ENCODE measurements around the gene WAPL.

The WAPL gene

DNA sequence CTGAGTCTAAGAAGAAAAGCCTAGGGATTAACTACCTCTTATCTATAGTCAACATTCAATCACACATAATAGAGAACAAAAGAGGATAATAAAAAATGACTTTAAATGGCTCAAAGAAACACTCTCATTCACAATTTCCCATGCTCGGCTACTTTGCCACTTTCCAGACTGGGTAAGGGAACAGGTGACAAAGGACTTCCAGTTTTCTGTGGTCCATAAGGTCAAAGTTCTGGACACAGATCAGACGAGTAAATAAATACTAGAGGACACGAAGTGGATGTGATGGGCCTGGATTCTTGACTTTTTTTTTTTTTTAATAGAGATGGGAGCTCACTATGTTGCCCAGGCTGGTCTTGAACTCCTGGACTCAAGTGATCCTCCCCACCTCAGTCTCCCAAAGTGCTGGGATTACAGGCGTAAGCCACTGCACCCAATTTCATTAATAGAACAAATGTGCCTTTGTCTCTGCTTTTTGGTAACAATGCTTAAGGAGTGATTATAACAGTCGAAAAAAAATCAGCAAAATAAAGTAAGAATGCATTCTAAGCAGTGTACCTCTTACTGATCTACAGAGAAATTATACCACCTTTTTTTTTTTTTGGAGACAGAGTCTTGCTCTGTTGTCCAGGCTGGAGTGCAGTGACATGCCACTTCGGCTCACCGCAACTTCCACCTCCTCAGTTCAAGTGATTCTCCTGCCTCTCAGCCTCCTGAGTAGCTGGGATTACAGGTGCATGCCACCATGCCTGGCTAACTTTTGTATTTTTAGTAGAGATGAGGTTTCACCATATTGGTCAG lies 70.6 kb downstream of the WAPL start:
- DNase-seq = no peak

DNA sequence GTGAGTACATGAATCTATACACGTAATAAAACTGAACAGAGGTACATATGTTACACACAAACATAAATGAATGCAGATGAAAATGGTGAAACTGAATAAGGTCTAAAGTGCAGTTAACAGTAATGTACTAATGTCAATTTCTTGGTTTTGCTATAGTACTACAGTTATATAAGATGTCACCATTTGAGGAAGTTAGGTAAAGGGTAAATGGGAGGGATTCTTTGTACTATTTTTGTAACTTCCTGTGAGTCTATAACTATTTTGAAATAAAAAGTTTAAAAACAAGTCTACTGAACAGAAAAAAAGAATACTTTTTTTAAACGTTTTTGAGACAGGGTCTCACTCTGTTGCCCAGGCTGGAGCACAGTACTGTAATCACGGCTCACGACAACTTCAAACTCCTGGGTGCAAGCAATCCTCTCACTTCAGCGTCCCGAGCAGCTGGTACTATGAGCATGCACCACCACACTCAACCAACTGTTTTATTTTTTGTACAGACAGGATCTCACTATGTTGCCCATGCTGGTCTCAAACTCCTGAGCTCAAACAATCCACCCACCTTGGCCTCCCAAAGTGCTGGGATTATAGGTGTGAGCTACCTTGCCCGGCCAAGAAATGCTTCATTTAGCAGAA lies 71.5 kb downstream of the WAPL start:
- DNase-seq = no peak

DNA sequence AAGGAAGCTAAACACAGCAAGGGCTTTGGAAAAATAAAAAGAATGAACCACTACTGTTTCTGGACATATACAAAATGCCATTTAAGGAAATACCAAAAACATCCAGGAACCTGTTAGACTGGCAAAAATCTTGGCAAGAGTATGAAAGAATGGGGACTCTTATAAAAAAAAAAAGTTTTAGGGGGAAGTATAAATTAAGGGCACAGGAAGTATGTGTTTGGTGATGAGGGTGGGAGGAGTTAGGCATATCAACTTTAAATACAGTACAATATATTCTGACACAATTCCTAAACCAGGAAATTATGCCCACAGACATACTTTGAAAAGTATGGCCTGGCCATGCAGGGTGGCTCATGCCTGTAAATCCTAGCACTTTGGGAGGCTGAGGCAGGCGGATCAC lies 74.2 kb downstream of the WAPL start:
- DNase-seq = no peak

DNA sequence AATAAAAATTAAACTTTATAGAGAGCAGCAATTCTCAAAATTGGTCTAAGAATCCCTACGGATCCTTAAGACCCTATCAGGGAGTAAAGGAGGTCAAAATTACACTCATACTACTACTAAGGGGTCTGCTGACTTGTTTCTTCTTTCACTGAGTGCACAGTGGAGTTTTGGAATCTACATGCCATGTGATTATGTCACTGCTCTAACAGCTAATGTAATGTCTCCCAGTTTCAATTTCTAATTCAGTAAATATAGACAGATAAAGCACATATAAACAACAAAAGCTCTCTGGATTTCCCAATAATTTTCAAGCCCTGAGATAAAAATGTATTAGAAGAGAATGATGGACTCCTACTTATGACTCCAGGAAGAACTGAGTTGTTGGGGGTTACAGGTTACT lies 74.6 kb downstream of the WAPL start:
- no peak for DNase-seq

DNA sequence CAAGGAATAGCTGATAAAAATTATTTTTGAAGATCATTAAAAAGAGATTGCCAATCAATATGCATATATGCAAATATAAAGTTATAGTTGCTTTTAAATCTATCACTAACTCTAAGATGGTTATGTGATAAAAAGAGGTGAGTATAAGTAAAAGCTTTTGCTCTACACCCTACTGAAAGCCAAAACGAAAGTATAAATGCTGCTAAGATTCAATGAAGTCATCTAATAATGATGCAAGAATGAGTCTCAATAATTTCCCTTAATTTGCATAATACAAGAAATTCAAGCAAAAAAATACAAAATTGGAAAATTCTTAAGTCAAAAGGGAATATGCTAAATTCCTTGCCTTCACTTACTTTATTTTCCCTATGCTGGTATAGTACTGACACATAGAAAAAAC lies 75.2 kb downstream of the WAPL start:
- DNase-seq = no peak

DNA sequence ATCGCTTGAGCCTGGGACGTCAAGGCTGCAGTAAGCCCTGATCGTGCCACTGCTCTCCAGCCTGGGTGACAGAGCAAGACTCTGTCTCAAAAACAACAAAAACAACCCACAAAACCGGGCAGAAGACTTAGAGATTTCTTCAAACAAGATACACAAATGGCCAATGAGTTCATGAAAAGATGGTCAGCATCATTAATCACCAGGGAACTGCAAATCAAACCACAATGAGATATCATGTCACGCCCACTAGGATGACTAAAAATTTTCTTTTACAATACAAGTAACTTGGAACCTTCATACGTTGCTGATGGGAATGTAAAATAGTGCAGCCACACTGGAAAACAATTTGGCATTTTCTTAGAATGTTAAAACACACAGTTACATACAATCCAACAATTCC lies 77.7 kb downstream of the WAPL start:
- no peak for DNase-seq

DNA sequence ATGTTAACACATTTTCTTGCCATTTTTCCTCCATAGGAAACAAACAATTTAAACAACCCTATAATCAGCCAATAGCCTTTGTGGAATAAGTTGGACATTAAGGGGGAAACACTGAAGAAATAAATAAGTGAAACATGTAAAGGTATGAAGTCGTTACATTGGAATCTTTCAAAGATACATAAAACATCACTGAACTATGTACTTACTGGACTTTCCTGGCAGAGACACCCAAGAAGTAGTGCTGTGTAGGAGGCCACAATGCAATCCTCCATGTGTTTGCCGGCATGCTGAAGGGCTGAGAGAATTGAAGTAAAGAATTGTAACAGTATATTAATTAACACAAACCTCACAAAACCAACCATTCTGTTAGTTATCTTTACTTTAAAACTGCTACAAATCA lies 78.5 kb downstream of the WAPL start:
- no peak for DNase-seq

DNA sequence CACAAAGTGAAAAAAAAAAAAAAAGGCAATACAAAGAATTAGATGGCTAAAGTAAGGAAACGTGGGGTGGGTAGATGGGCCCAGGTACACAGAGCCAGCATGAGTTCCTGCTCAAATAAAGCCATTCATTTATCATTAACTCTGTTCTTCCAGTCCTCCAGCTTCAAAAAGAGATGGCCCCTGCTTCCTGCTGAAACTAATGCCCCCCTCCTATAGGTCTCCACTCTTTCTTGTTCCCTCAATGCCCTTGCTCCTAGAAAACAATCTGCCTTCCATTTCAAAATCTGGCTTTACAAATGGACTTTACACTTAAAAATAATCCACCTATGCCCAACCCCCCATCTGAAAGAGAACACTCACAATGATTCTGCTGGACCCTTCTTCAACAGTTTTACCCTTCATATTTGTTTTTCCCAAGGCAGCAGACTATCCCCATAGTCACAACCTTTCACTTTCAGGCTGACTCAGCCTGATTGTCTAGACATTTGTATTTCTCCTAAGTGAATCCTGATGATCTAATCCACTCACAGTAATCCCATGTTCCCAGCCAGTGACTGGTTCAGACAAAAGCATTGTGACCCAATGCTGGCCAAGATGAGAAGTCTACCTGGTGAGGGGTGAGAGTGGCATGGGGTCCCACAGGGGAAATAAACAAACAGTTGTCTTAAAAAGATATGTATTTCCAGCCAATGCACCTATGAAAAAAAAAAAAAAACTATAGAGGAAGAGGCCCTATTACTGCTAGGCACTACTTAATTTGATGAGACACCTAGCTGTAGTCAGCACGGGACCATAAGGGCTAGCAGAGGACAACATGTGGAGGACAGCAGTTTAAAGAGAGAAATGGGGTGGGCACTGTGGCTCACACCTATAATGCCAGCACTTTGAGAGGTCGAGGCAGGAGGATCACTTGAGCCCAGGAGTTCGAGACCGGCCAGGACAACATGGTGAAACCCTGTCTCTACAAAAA lies 80.4 kb downstream of the WAPL start:
- DNase-seq = no peak

DNA sequence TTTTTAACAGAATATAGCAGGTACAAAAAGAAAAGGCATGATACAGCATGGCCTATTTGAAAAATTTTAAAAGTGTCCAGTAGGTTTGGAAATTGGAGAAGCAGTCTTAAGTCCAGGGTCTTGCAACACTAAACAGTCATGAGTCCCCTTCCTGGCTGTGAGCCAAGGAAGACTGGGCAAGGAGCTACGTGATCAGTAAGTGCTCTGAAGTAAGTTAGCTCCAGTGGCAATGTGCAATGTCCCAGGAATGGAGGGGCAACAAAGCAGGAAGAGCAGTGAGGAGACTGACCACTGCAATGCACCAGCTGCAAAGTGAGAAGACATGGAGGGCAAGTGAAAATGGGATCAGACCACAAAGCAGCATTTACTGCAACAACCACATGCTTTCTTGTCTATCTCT lies 82.0 kb downstream of the WAPL start:
- DNase-seq = no peak

DNA sequence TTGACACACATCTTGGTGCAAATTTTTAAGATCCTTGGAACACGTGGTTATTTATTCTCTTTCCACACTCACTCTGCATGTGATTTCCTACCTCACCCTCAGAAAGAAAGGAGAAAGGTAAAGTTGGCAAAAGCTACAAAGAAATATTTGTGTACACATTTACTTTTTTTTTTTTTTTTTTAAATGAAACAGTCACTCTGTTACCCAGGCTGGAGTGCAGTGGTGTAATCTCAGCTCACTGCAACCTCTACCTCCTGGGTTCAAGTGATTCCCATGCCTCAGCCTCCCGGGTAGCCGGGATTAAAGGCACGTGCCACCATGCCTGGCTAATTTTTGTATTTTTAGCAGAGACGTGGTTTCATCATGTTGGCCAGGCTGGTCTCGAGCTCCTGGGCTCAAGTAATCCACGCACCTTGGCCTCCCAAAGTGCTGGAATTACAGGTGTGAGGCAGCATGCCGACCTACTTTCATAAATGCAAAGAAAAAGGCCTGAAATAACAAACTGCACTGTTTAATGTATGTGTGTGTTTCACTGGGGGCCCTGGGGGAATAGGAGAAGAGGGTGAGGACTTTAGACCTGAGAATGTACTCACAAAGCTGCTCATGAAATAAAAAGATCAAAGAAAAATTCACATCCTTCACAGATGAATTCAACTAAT lies 83.4 kb downstream of the WAPL start:
- DNase-seq = no peak

DNA sequence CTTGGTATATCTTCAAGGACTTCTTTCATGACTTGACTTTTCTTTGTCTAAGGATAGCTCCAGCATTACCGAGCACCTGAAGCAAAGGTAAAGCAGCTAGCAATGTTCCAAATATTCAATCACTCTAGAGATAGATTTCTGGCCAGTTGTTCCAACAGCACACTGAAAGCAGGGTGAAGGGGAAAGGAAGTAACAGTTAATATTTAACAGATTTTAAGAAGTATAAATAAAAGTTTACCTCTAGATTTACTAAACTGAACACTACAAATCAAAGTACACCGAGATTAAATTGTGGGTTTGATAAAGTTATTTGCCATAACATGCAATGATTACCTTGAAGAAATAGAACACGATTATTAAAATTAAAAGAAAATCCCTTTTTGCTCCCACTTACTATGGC lies 84.1 kb downstream of the WAPL start:
- no peak for DNase-seq

DNA sequence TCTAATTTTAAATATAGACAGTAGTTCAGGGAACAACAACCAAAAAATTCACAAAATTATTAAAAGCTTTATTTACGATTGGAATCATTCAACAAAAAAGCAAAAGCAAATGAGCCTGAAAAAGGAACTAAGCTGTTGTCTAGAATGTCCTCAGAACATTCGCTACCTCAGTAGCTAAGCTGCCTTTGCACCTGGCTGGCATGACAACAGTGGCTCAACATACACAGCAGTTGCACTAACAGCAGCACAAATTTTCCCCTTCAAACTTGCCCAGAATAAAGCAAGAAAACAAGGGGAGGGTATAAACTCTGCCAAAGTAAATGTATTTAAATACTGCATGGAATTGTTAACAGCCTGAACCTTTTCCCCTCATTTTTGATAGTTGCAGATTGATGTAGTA lies 84.6 kb downstream of the WAPL start:
- no peak for DNase-seq

DNA sequence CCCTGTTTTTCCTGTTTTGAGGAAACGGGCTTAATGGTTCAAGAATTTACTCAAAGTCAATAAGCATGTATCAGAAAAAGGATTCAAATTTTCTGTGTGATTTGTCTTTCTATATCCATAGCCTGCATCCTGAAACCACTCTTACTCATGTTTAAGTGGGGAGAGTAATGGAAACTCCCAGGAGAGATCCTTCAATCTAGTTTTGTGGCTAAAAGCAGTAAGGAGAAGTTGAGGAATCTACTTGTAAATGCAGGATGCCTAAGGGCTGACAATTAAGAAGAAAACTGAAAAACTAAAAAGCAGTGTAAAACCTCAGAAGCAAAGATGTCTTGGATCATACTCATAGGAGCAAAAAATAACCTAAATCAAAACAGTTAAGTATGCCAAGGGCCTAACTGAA lies 86.9 kb downstream of the WAPL start:
- DNase-seq = no peak

DNA sequence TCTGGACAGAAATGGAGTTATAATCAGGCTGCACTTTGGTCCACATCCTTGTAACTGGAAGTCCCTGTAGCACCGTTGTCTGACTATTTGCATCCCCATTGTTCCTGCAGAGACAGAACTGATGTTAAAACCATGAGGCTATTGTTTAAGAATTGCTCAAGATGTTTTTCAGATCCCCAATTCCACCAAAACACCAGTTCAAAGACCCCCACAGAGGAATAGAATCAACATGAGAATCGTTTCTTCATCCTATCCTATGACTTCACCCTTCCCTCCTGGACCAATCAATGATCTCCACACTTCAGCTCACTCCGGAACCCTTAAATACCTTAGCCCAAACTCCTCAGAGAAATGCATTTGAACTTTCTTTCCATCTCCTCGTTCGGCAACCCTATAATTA lies 97.9 kb downstream of the WAPL start:
- DNase-seq = no peak

DNA sequence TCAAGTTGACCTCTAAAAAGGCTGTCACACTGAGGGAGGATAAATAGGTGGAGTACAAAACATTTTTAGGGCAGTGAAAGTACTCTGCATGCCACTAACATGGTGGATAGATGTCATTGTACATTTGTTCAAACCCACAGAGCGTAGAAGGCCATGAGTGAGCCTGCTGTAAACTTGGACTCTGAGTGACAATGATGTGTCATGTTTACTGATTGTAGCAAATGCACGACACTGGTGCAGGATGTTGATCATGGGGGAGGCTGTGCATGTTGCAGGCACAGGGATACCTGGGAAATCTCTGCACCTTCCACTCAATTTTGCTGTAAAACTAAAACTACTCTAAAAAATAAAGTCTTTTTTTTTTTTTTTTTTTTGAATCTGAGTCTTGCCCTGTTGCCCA lies 102.5 kb downstream of the WAPL start:
- DNase-seq = no peak

DNA sequence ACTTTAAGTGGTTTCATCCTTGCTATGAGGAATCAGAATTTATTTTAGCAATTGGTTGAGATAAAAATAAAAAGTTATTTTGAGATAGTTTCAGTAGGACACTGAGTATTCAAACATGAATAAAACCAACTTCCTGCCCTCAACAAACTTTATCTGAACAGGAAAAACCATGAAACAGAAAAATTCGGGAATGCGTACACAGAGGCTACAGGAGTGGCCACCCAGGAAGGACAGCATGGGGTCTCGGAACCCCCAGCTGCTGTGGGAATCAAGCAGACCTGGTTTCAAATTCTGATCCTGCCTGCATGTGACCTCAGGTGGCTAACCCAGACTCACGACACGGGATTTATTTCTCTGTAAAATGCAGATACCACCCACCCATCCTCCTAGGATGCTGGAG lies 106.0 kb downstream of the WAPL start:
- DNase-seq = no peak

DNA sequence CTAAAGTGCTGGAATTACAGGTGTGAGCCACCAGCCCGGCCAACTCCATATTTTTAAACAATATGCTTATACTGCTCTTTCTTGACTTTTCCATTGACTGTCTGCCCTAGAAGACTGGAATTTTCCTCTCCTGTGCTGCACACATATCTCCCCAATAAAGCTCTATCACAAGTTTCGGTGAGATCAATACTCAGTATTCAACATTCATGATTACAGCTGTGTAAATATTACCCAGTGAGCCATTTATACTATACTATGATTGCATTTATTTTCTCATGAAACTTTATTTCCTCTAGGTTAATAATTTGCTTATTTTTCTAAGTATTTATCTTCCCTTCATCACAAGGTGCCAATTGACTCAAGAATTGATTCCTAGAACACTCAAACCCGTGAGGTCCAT lies 106.5 kb downstream of the WAPL start:
- no peak for DNase-seq

DNA sequence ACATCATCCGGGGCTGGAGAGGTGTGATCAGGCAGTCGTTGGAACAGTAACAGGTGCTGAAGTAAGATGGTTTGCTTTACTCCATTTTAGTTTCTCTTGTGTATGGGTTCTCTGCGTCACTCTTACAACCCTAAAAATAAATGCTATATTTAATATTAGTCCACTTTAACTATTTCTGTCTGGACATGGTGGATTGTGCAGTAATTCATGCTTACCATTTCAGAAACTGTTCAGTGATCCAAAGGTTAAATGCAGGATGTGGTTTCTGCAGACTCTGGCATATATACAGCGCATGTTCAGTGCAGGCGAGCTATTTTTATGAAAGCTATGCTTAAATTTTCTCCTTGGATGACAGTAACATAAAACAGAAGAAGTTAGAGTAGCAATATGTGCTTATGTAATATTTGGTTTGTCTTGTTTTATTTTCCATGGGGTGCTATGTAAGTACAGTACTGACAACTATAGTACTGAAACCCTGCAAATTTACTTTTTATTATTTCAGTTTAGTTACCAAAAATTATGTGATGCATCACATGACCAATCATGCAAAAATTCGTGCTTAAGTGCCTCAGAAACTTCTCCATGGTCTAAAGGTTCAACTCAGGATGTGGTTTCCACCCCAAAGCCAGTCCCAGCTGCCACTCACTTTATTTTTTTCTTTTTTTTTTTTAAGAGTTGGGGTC lies 108.4 kb downstream of the WAPL start:
- no peak for DNase-seq

DNA sequence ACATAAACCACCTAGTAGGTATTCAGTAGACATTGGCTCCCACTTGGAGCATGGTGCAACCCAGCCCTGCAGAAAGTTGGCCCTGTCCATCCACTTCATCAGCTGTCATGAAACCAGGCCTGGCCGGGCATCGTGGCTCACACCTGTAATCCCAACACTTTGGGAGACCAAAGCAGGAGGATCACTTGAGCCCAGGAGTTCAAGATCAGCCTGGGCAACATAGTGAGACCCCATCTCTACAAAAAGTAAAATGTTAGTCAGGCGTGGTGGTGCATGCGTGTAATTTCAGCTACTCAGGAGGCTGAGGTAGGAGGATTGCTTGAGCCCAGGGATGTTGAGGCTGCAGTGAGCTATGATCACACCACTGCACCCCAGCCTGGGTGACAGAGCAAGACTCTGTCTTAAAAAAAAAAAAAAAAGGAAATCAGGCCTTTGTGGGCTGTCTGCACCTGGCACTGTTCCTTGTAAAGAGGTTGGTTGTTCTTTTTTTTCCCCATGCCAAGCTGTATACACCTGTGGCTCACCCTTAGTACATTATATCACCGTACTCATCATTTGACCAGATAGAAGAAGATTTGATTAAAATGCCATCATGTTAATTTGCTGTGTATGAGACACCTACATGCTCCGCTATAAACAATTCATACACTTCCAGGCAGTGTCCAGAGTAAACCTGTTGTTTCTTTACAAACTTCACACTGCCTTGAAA lies 109.6 kb downstream of the WAPL start:
- DNase-seq = no peak

DNA sequence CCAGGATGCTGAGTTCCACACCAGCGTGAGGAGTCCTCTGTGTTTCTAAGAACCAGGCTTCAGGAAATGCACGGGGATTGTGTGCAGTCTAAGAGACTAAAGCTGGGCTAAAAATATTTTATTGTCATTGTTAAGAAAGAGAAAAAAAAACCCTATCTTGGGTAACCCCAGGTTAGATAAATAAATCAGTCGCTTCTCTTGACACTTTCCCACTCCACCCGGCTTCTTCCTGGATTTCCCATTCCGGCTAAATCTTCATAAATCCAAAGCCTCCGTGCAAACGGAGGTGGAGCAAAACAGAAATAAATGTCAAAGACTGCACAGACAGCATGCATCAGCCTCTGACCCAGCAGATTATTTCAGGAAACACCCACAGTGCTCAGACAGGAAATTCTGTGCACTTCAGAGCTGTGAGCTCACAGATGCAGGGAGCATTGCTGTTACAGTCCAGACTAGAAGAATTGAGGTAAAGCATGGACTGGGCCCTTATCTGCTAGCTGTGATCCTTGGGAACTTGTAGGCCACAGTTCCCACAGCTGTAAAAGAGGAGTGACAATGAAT lies 110.2 kb downstream of the WAPL start:
- DNase-seq = no peak

DNA sequence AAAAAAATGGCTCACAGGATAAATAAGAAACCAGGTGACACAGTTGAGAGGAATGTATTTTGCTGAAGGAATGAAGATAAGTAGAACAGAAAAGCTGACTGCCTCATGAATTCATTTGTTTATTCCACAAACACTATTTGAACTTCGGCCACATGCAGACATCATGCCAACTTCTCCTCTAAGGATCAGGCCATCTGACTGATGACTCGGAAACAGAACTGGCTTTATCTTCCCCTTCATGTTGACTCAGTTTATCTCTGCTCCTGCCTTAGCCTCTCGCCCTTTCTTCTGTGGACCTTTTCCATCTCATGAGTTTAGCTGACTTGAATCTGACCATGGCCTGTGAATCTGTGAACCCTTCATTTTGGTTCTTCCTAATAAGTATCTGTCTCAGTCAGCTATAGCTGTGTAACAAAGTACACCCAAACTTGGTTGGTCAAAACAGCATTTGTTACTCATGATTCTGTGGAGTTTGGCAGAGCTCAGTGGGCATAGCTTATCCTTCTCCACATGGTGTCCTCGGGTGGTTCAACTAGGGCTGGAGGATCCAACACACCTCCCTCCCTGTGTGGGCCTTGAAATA lies 111.0 kb downstream of the WAPL start:
- no peak for DNase-seq

All from retina (tissue), 1 donor.